ENCODE measurements around the gene SEPTIN12.

SEPTIN12 gene

GRCh38 chr16:4790261-4790660 lies 2.1 kb upstream of the SEPTIN12 start:
- ATAC-seq (ENCODE audit: insufficient read depth, low read depth) (no peak), DNase-seq (no peak)
- Histone ChIP-seq H3K36me3 (ENCODE audit: insufficient read depth, low read length) (no peaks in the 10 kb centered on the region), H3K79me2 (ENCODE audit: insufficient read depth, low read length) (no peaks in the 10 kb centered on the region), H3K4me3 (ENCODE audit: low read depth in 1 of 2, low read length in 2 of 2) (no peak overlapping the region), H3K4me1 (ENCODE audit: insufficient read depth, low read length) (no peaks in the 10 kb centered on the region), H3K9me3 (ENCODE audit: insufficient read depth, low read length, severe bottlenecking) (no peaks in the 10 kb centered on the region), H2AFZ (ENCODE audit: low read depth, low read length) (no peak overlapping the region), H3K9ac (ENCODE audit: low read depth, low read length) (no peak overlapping the region), H4K20me1 (ENCODE audit: insufficient read depth, low read length) (no peaks in the 10 kb centered on the region), H3K27me3 (ENCODE audit: insufficient read depth, low read length, poor library complexity) (no peaks in the 10 kb centered on the region), H3K27ac (ENCODE audit: low read length) (no peak overlapping the region), H3K4me2 (ENCODE audit: insufficient read depth, low read length) (no peak overlapping the region)
- TF ChIP-seq CTCF (IDR thresholded peaks at IDR 0.05; ENCODE audit: borderline replicate concordance, extremely low read depth, low read length, poor library complexity, severe bottlenecking) (no peak), EZH2 (IDR thresholded peaks at IDR 0.05; ENCODE audit: borderline replicate concordance, low read depth, low read length, severe bottlenecking) (no peak)

- TF ChIP-seq CTCF (IDR thresholded peaks at IDR 0.05; ENCODE audit: borderline replicate concordance, extremely low read depth, low read length, poor library complexity, severe bottlenecking) (no peak), EZH2 (IDR thresholded peaks at IDR 0.05; ENCODE audit: borderline replicate concordance, low read depth, low read length, severe bottlenecking) (no peak)
- Histone ChIP-seq H3K9me3 (ENCODE audit: insufficient read depth, low read length, severe bottlenecking) (no peaks in the 10 kb centered on the region), H3K36me3 (ENCODE audit: insufficient read depth, low read length) (no peaks in the 10 kb centered on the region), H3K27me3 (ENCODE audit: insufficient read depth, low read length, poor library complexity) (no peaks in the 10 kb centered on the region), H3K9ac (ENCODE audit: low read depth, low read length) (no peak overlapping the region), H3K4me1 (ENCODE audit: insufficient read depth, low read length) (no peaks in the 10 kb centered on the region), H3K4me2 (ENCODE audit: insufficient read depth, low read length) (no peak overlapping the region), H2AFZ (ENCODE audit: low read depth, low read length) (no peak overlapping the region), H3K79me2 (ENCODE audit: insufficient read depth, low read length) (no peaks in the 10 kb centered on the region), H3K27ac (ENCODE audit: low read length) (no peak overlapping the region), H3K4me3 (ENCODE audit: low read depth in 1 of 2, low read length in 2 of 2) (no peak overlapping the region), H4K20me1 (ENCODE audit: insufficient read depth, low read length) (no peaks in the 10 kb centered on the region)
- no peak for DNase-seq
- no peak for ATAC-seq (ENCODE audit: insufficient read depth, low read depth)
These were observed 765 bp upstream of the SEPTIN12 start for GRCh38 chr16:4788910-4789309.

GRCh38 chr16:4788489-4788889 lies 344 bp upstream of the SEPTIN12 start:
- Histone ChIP-seq H3K9me3 (ENCODE audit: insufficient read depth, low read length, severe bottlenecking) (no peaks in the 10 kb centered on the region), H4K20me1 (ENCODE audit: insufficient read depth, low read length) (no peaks in the 10 kb centered on the region), H3K4me3 (ENCODE audit: low read depth in 1 of 2, low read length in 2 of 2) (no peak overlapping the region), H3K27ac (ENCODE audit: low read length) (no peak overlapping the region), H3K4me2 (ENCODE audit: insufficient read depth, low read length) (no peak overlapping the region), H2AFZ (ENCODE audit: low read depth, low read length) (no peak overlapping the region), H3K36me3 (ENCODE audit: insufficient read depth, low read length) (no peaks in the 10 kb centered on the region), H3K27me3 (ENCODE audit: insufficient read depth, low read length, poor library complexity) (no peaks in the 10 kb centered on the region), H3K9ac (ENCODE audit: low read depth, low read length) (no peak overlapping the region), H3K79me2 (ENCODE audit: insufficient read depth, low read length) (no peaks in the 10 kb centered on the region), H3K4me1 (ENCODE audit: insufficient read depth, low read length) (no peaks in the 10 kb centered on the region)
- ATAC-seq (ENCODE audit: insufficient read depth, low read depth) (no peak), DNase-seq (no peak)
- TF ChIP-seq EZH2 (IDR thresholded peaks at IDR 0.05; ENCODE audit: borderline replicate concordance, low read depth, low read length, severe bottlenecking): no peak
- no peak for TF ChIP-seq CTCF (IDR thresholded peaks at IDR 0.05; ENCODE audit: borderline replicate concordance, extremely low read depth, low read length, poor library complexity, severe bottlenecking)

- H3K36me3 ChIP-seq (ENCODE audit: insufficient read depth, low read length): no peaks in the 10 kb centered on the region
- no peak for ATAC-seq (ENCODE audit: insufficient read depth, low read depth)
- TF ChIP-seq EZH2 (IDR thresholded peaks at IDR 0.05; ENCODE audit: borderline replicate concordance, low read depth, low read length, severe bottlenecking) (no peak), CTCF (IDR thresholded peaks at IDR 0.05; ENCODE audit: borderline replicate concordance, extremely low read depth, low read length, poor library complexity, severe bottlenecking) (no peak)
- H3K27me3 ChIP-seq (ENCODE audit: insufficient read depth, low read length, poor library complexity): no peaks in the 10 kb centered on the region
- no peak overlapping the region for H3K27ac ChIP-seq (ENCODE audit: low read length)
- no peak overlapping the region for H3K4me2 ChIP-seq (ENCODE audit: insufficient read depth, low read length)
- H3K9me3 ChIP-seq (ENCODE audit: insufficient read depth, low read length, severe bottlenecking): no peaks in the 10 kb centered on the region
- H3K4me1 ChIP-seq (ENCODE audit: insufficient read depth, low read length): no peaks in the 10 kb centered on the region
- H3K9ac ChIP-seq (ENCODE audit: low read depth, low read length): no peak overlapping the region
- H3K79me2 ChIP-seq (ENCODE audit: insufficient read depth, low read length): no peaks in the 10 kb centered on the region
- H4K20me1 ChIP-seq (ENCODE audit: insufficient read depth, low read length): no peaks in the 10 kb centered on the region
- DNase-seq: no peak
- H3K4me3 ChIP-seq (ENCODE audit: low read depth in 1 of 2, low read length in 2 of 2): no peak overlapping the region
- no peak overlapping the region for H2AFZ ChIP-seq (ENCODE audit: low read depth, low read length)
These were observed 1.1 kb downstream of the SEPTIN12 start for GRCh38 chr16:4787068-4787467.
